Pancreas (tissue), 10 donors: ENCODE measurements around the gene RBBP8NL. TPM values are rescaled to one million over a fixed set of nuclear protein-coding genes. Genes with fewer than 3 reads are reported as not detected.

Source experiments
- ATAC-seq, 4 donors: fragments of 200-7000 bp; cut with Tn5 transposase; one replicate each; pipeline versions ENCODE4 v1.8.0 to v1.9.1; 2020; ENCODE audit warnings: mild to moderate bottlenecking in 4 of 4, moderate library complexity in 4 of 4
- DNase-seq, 6 donors: peaks; one replicate each; pipeline ENCODE4 v3.0.0-alpha.2; 2020
- FAIRE-seq: peaks from 2 replicates; lab custom pipeline; 2012; peaks lifted over from hg19 to GRCh38; lab: Jason Lieb, UNC
- H3K27ac ChIP-seq, 4 donors: fragments of 200-600 bp; sonication (generic); 1 replicate in 3 of 4; 2 replicates in 1 of 4; pipeline versions ENCODE4 v1.5.0 to v1.8.0; 2020
- H3K27me3 ChIP-seq, 4 donors: fragments of 200-600 bp; one replicate each; pipeline ENCODE4 v1.8.0; 2021
- H3K36me3 ChIP-seq, 3 donors: fragments of 200-600 bp; sonication (generic) in 1 of 3; one replicate each; pipeline versions ENCODE4 v1.5.0 to v1.8.0; 2020 to 2021
- H3K4me1 ChIP-seq, 3 donors: fragments of 200-600 bp; one replicate each; pipeline ENCODE4 v1.8.0; 2021
- H3K4me3 ChIP-seq, 4 donors: fragments of 200-600 bp; sonication (generic) in 2 of 4; one replicate each; pipeline versions ENCODE4 v1.5.0 to v1.8.0; 2020 to 2021
- H3K9me3 ChIP-seq, 4 donors: fragments of 200-600 bp; one replicate each; pipeline ENCODE4 v1.8.0; 2021
- WGBS, 2 donors: extraction: QIAGEN DNeasy Blood & Tissue Kit; methylation state at CpG; one replicate each; pipeline ENCODE4 v1.1.7; 2013; 5-methylcytosine and 5-hydroxymethylcytosine counted together
- intact Hi-C, 3 donors: fragments of 100-400 bp; cut with DNase I; formaldehyde crosslinking; loops; one replicate each; pipeline versions ENCODE4 v1.11.1 to v1.14.2; 2022
- polyA plus RNA-seq, 2 donors: library from polyadenylated mRNA; stranded (reverse); fragments of 200-250 nt; gene quantifications; one replicate each; pipeline ENCODE4 v1.2.3, GENCODE V29; 2013
- total RNA-seq, 6 donors: library from RNA; stranded (reverse); fragmentation: NEBNext Ultra II Directional in 4 of 6; extraction: Animal tissue kit (Norgen Biotek cat#: 25700) in 4 of 6; gene quantifications; one replicate each; pipeline versions ENCODE4 v1.2.1 to v1.2.4, GENCODE V29; 2021 to 2023
- TF ChIP-seq, protein P1 (sequence below), 4 donors: fragments of 200-600 bp; sonication (generic) in 3 of 4; IDR thresholded peaks; one replicate each; pipeline versions ENCODE4 v1.5.0 to v1.8.0; 2021; ENCODE audit warnings: antibody characterized with exemption in 4 of 4
- donor health status: healthy with polysubstance abuse.
- donor health status: DM: no; HTN: no; CAD: no; lungs with moderate emphysema.
- donor health status: DM: no; HTN: no; CAD: no.
- donor health status: control.
- donor health status: control.
- donor health status: Bipolar disorder and iron deficiency.
- donor health status: DM: yes; HTN: yes; CAD: no.
- donor health status: DM: no; HTN: no; CAD: no.
- donor health status: DM: no; HTN: no; CAD: no.
- donor health status: DM: yes; HTN: yes; CAD: no.

Gene RBBP8NL
- total and polyA plus RNA-seq, 8 donors = 0.66 to 4.8 (median 1.3) TPM

DNA sequence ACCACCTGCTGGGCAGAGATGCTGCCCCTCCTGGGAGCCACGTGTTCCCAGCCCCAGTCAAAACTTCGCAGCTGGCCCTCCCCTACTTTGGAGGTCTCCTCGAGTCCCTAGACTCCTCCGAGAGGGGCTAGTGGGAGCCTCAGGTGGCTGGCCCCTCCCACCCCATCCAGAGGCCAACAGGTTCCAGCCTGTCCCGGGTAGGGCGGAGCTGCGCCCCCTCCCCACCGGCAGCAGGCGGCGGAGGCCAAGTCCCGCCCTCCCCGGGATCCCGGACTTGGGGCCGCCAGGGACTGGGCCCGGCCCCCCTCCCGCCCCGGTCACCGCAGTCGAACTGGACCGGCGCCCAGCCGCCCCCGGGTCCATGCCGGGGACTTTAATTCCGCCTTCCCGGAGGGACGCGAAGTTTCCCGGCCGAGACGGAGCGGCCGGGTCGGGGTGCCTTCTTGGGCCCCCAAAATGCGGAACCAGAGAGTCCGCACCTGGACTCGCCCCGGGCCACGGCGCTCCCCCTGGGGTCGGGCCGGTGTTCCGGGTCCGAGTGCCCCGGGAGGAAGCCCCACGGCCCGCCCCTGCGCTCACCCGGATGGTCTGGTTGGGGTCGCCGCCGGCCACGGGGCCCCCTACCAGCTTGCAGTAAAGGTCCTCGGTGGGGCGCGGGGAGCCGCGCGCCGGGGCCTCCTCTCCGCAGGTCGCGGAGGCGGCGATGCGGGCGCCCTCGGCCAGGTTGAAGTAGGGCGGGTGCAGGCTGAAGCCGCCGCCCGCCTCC, 60.8 kb downstream of the RBBP8NL start:
- peak overlapping the region; percentile 51 to 64 (median 63) for H3K27ac ChIP-seq
- H3K9me3 ChIP-seq = no peaks in the 10 kb centered on the region
- intact Hi-C loops = no loop called here
- H3K36me3 ChIP-seq = no peaks in the 10 kb centered on the region
- no peaks in the 10 kb centered on the region for H3K27me3 ChIP-seq
- peak in 4 of 6 donors; percentile 56 to 84 (median 70) for DNase-seq
- 1 to 2% methylated on average over 41 to 72 of the region's 72 CpGs for WGBS, 2 donors
- FAIRE-seq = no peak
- H3K4me1 ChIP-seq = peaks cover 21 to 29% (median 25%) of the 10 kb centered on the region in 3 donors
- TF ChIP-seq, protein P1, sequence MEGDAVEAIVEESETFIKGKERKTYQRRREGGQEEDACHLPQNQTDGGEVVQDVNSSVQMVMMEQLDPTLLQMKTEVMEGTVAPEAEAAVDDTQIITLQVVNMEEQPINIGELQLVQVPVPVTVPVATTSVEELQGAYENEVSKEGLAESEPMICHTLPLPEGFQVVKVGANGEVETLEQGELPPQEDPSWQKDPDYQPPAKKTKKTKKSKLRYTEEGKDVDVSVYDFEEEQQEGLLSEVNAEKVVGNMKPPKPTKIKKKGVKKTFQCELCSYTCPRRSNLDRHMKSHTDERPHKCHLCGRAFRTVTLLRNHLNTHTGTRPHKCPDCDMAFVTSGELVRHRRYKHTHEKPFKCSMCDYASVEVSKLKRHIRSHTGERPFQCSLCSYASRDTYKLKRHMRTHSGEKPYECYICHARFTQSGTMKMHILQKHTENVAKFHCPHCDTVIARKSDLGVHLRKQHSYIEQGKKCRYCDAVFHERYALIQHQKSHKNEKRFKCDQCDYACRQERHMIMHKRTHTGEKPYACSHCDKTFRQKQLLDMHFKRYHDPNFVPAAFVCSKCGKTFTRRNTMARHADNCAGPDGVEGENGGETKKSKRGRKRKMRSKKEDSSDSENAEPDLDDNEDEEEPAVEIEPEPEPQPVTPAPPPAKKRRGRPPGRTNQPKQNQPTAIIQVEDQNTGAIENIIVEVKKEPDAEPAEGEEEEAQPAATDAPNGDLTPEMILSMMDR (IDR thresholded peaks at IDR 0.05) = no peak
- H3K4me3 ChIP-seq = peak overlapping the region; percentile 63 to 94 (median 88)
- ATAC-seq = peak; percentile 26 to 59 (median 34)

DNA sequence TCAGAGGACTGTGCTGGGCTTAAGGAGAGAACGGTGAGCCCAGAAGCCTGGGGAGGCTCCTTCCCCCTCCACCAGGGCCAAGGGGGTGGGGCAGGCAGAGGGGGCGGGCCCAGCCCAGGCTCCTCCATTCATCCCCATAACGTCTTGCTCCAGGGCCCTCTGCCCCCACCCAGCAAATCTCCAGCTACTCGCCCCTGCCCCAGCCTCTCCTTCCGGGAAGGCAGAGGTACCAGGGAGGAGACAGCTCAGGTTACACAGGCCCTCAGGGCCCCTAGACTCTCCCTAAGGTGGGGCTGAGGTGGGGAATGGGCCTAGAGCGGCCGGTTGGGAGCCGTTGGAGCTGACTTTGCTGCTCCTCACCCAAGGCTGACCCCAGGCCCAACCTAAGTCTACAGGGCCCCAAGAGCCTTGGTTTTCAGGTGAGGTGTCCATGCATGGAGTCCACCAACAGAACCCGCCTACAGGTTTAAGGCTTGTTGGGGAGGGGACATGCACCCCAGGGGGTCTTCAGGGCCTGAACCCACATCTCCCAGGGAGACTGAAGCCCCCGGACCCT, 61.4 kb downstream of the RBBP8NL start:
- ATAC-seq = peak; percentile 5 to 17 (median 12)
- intact Hi-C loops = no loop called here
- 15 to 19% methylated on average over 10 of the region's 10 CpGs for WGBS, 2 donors

DNA sequence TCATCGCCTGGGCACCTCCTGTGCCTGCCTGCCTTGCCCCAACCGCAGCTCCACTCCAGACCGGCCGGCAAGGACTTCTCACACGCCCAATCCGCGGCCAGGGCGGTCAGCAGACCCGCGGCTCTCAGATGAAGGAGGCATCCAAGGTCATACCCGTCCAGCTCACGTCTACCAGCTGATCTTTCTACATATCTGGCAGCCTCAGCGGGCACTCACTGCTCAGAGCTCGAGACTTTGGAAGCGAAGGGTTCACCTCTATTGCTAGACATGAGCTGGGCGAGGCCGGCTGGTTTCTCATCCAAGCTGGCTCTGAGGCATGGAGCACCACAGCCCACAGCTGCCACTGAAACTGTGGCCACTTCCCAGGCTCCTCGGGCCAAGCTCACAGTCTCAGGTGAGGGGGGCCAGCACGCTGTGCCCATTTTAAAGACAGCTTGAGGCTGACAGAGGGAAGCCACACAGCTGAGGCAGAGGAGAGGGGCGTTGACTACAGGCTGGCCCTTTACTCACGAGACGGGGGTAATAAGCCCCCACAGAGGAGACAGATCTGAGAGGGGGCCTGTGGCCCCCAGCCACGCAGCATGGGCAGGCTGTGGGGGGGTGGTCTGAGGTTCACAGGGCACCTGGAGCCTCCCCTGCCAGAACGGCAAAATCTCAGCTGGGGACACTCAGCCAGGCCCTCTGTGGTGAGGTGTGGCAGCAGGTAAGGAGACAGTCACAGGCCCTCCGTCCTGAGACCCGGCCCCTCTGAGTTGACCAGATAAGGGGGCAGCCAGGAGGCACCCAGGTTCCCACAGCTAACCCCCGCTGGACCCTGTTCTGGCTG, 62.2 kb downstream of the RBBP8NL start:
- WGBS, 2 donors = 39 to 46% methylated on average over 27 of the region's 27 CpGs
- H3K9me3 ChIP-seq = no peaks in the 10 kb centered on the region
- no peaks in the 10 kb centered on the region for H3K36me3 ChIP-seq
- TF ChIP-seq, protein P1 (IDR thresholded peaks at IDR 0.05) = no peak
- peak overlapping the region; percentile 27 to 64 (median 53) for H3K27ac ChIP-seq
- no peaks in the 10 kb centered on the region for H3K27me3 ChIP-seq
- DNase-seq = peak in 5 of 6 donors; percentile 17 to 77 (median 43)
- H3K4me3 ChIP-seq = peak overlapping the region in 2 of 4 donors; percentile 89 to 94
- no peak for FAIRE-seq
- ATAC-seq = peak in 2 of 4 donors; percentile 1
- peaks cover 21 to 29% (median 25%) of the 10 kb centered on the region in 3 donors for H3K4me1 ChIP-seq
- intact Hi-C loops = no loop called here

More for the DNA sequence above, 61.4 kb downstream of the RBBP8NL start:
- H3K4me1 ChIP-seq = peaks cover 21 to 29% (median 25%) of the 10 kb centered on the region in 3 donors
- no peaks in the 10 kb centered on the region for H3K27me3 ChIP-seq
- peak overlapping the region; percentile 63 to 94 (median 88) for H3K4me3 ChIP-seq
- DNase-seq = peak in 5 of 6 donors; percentile 45 to 73 (median 56)
- no peaks in the 10 kb centered on the region for H3K9me3 ChIP-seq
- TF ChIP-seq, protein P1 (IDR thresholded peaks at IDR 0.05) = no peak
- no peak for FAIRE-seq
- H3K27ac ChIP-seq = peak overlapping the region; percentile 51 to 64 (median 63)
- H3K36me3 ChIP-seq = no peaks in the 10 kb centered on the region

DNA sequence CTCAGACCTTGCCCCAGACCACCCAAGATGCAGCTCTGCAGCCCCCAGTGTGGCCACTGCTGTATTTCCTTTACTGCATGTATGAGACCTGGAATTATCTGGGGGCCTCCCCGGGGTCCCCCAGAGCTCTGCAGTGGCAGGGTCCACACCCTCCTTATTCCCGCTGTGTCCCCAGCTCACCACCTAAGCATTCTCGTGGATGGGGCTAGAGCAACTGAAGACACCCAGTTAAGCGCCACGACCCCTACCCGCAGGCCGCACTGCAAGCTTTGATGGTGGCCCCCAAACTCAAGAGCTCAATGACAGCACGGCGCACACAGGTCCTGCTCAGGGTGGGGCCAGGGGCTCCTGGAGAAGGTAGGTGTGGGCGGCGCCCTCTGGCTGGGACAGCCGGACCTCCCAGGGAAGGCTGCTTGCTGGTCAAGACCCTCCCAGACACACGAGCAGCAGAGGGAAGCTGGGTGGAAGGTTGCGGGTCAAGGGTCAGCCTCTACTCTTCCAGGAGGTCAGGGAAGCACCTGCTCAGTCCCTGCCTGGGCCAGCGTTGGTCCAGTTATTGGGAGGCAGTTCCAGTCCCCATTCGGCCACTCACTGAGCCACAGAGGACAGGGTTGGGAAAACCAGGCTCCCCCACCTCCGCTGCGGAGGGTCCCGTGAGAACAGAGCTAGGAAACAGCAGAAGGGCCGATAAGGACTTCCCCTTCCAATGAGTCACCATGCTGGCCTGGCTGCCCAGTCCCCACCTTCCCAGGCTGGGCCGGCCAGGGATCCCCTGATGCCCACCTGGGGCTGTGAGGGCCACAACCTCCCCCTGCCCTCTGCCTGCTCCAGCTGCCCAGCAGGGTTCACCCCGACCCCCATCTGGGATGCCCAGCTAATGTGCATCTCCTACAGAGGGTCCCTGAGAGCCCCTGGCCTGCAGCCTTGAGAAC, 63.2 kb downstream of the RBBP8NL start:
- Histone ChIP-seq H3K27ac (peak overlapping the region in 3 of 4 donors; percentile 15 to 64 (median 27)), H3K36me3 (no peaks in the 10 kb centered on the region), H3K9me3 (no peaks in the 10 kb centered on the region), H3K4me3 (peak overlapping the region in 2 of 4 donors; percentile 89 to 94), H3K27me3 (no peaks in the 10 kb centered on the region), H3K4me1 (peaks cover 21 to 26% (median 24%) of the 10 kb centered on the region in 3 donors)
- TF ChIP-seq, protein P1 (IDR thresholded peaks at IDR 0.05) = no peak
- FAIRE-seq (no peak), ATAC-seq (no peak), DNase-seq (peak in 4 of 6 donors; percentile 17 to 76 (median 48))
- WGBS, 2 donors = 81 to 86% methylated on average over 22 of the region's 22 CpGs
- intact Hi-C loops = no loop called here
